Stimulated activated effector memory CD8-positive, alpha-beta T cell treated with anti-CD3 and anti-CD28 coated beads, Interleukin-12 subunit alpha, Interleukin-12 subunit beta, amount 100 ng/mL, for 72 hours (primary cell): Measurements from ENCODE around the gene FAM72C.
"Not testable (repeated sequence)": the region's sequence is repeated elsewhere in the genome, so short reads cannot be mapped to it uniquely, and the experiment has no call there.

Source experiments
- ATAC-seq: fragments of 150-1000 bp; cut with Tn5 transposase; 2 replicates; pipeline ENCODE4 v1.10.0; 2021
- DNase-seq, 2 donors: peaks; one replicate each; pipeline ENCODE4 v3.0.0; 2021 to 2022; ENCODE audit warnings: low spot score in 2 of 2
- H3K27ac Mint-ChIP-seq: one replicate; pipeline ENCODE4 v1.8.0; 2022; ENCODE audit warnings: mild to moderate bottlenecking, mixed read lengths
- H3K36me3 Mint-ChIP-seq: one replicate; pipeline ENCODE4 v1.8.0; 2022; ENCODE audit warnings: mild to moderate bottlenecking, mixed read lengths
- H3K4me1 Mint-ChIP-seq: one replicate; pipeline ENCODE4 v1.8.0; 2022; ENCODE audit warnings: mixed read lengths
- H3K4me3 Mint-ChIP-seq: one replicate; pipeline ENCODE4 v1.8.0; 2022; ENCODE audit warnings: mild to moderate bottlenecking, mixed read lengths
- H3K9me3 Mint-ChIP-seq: one replicate; pipeline ENCODE4 v1.8.0; 2022; ENCODE audit warnings: mixed read lengths

The FAM72C gene

DNA sequence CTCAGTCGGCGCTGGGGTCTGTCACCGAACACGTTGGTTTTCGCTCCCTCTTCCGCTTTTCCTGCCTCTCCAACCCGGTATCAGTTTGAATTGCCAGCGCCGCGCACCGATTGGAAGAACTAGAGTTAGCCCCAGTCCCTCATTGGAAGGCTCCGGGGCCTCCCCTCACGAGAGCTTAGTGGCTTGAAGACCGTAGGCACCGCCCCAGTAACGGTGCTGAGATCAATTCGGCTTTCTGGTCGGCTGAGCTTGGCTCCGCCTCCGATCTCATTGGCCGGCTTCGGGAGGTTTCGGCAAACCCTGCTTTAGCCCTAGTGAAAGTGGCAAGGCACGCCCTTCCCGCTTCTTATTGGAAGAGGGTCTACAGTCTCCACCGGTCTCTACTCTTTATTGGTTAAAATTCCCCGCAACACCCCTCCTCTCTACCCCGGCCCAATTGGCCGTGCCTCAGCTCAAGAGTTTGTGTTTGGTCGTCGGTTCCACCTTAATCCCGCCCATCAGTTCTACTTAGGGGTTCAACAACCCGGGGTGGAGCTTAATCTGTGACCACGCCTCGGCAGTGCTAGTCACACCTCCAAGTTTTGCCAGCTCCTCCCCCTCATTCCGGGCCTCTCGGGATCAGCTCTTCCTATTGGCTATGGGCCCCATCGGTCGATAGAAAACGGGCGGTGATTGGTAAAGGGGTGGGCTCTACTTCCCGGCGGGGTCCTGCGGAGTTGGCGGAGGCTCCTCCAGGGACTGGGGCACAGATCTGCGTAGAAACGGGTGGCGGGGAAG is at the start of gene FAM72C:
FAM72C (minus strand) TSS at position 63 of the 777 bp plus-strand sequence. CDS start 845 bp downstream, outside the sequence.
- peak; percentile 91 for ATAC-seq
- DNase-seq, H3K4me3 Mint-ChIP-seq, H3K36me3 Mint-ChIP-seq, H3K27ac Mint-ChIP-seq, H3K4me1 Mint-ChIP-seq, H3K9me3 Mint-ChIP-seq: not testable (repeated sequence)

DNA sequence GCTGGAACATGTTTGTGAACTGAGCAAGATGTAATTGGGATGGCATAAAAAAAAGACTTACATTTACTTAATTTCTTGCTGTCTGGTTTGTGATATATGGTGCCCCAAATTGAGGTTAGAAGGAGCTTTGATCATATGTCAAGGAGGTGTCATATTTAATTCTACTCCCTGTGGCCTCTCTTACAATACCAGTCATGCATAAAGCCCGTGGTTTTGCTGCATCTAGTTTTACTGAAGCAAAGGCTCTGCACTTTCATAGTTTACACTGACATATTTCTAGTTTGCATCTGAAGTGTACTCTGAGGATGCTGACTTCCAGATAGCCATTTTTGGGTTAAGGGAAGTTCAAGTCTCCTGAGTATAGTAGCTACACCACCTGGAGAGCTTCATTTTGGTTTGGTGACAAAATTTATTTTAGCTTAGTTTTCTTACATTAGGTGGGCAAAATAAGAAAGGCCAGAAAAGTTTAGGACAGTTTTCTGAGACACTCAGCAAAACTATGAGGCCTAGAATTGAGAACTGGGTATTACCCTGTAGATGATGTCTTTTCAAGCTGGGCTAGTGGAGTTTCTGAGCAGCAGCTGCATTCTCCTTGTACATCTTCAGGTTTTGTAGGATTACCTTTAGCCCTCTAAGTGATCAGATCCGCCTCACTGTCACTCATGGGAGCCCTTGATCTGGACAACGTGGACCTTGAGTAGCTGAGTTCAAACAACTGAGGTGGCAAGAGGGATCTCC is 48.4 kb upstream of the FAM72C start:
- peak; percentile 77 for ATAC-seq
- not testable (repeated sequence) for H3K27ac Mint-ChIP-seq, DNase-seq, H3K4me1 Mint-ChIP-seq, H3K4me3 Mint-ChIP-seq, H3K9me3 Mint-ChIP-seq, H3K36me3 Mint-ChIP-seq

DNA sequence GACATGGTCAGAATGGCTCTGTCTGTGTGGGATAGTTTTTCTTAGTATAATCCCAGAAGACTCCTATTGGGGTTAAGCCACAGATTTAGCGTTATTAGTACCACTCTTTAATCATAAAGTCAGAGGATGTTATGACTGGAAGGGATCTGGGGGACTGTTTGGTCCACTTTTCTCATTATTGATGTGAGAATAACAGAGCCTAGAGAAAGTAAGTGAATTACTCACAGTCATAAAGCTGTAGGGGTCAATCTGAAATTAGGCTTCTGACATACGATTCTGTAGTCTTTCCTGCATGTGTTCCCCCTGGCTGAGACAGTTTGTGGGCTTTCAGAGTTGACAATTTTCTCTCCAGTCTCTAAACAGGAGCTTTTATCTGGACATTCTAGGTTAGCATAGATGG is 47.3 kb upstream of the FAM72C start:
- not testable (repeated sequence) for H3K9me3 Mint-ChIP-seq, H3K4me3 Mint-ChIP-seq, H3K4me1 Mint-ChIP-seq, DNase-seq, H3K27ac Mint-ChIP-seq, H3K36me3 Mint-ChIP-seq
- ATAC-seq: peak; percentile 59

DNA sequence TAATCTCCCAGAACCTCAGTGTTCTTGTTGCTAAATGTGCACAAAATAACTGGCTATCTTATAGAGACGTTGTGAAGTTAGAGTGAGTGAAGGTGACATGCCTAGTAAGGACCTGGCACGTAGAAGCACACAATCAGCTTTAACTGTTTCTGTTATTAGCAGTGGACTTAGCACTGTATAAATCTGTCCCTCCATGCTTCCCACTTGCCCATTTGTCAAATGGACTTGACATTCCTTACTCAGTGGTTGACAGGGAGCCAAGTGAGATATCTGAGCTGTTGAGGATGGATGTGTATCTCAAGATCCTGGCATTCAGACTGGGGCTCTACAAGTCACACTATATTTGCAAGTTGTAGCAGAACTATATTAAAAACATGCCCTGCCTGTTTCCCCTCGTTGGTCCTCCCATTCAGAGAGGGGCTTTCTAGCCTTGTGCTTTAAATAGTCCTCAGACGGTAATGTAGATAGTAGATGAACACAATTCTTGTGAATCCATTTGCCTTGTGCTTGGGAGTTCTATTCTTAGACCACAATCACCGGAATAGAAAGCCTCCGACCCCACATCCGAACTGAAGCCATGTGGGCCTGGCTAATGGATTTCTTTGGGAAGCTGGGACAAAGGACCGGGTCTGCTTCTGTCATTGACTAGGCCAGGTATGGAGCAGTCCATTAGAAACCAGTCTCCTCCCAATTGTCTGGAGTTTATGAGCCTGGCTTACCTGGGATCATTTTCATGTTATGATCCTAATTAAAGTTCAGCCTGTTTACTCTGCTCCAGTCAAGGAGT is 43.6 kb upstream of the FAM72C start:
- H3K36me3 Mint-ChIP-seq, H3K9me3 Mint-ChIP-seq, H3K27ac Mint-ChIP-seq, ATAC-seq, H3K4me3 Mint-ChIP-seq, H3K4me1 Mint-ChIP-seq, DNase-seq: not testable (repeated sequence)

DNA sequence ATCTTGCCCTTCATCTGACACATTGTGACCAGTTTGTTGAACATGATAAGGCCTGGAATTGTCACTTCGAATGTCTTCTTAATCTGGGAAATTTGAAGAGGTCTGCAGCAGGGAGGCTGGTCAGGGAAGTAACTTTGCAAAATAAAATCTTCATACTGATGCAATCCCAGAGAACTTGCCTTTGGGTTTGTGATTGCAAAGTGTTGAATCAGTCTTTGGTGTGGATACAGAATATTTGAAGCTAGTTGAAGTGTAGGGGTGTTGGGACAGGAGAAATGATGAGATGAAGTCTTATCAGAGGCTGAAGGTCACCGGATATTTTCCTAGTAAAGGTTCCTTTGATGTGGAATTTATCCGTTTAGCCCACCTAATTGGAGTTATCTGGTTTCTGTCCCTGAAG is 42.7 kb upstream of the FAM72C start:
- H3K4me1 Mint-ChIP-seq, DNase-seq, H3K27ac Mint-ChIP-seq, ATAC-seq, H3K9me3 Mint-ChIP-seq, H3K4me3 Mint-ChIP-seq, H3K36me3 Mint-ChIP-seq: not testable (repeated sequence)

DNA sequence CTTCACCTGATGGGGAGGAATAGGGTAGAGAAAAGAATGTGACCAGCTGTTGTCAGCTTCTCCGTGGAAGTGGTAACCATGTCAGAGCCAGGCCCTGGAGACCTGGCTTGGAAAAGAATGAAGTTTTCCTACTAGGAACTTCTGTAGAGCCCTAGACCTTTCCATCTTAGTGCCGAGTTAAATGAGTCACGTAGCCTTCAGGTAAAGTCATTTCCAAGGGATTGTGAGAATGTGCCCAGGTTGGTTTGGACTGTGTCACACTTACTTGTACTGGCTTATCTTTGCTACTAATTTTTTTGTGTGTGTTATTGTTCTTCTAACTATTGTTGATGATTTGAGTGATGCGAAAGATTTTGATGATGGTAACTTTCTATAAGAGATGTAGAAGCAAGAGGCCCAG is 42.3 kb upstream of the FAM72C start:
- H3K36me3 Mint-ChIP-seq, H3K4me3 Mint-ChIP-seq, H3K4me1 Mint-ChIP-seq, ATAC-seq, DNase-seq, H3K9me3 Mint-ChIP-seq, H3K27ac Mint-ChIP-seq: not testable (repeated sequence)

DNA sequence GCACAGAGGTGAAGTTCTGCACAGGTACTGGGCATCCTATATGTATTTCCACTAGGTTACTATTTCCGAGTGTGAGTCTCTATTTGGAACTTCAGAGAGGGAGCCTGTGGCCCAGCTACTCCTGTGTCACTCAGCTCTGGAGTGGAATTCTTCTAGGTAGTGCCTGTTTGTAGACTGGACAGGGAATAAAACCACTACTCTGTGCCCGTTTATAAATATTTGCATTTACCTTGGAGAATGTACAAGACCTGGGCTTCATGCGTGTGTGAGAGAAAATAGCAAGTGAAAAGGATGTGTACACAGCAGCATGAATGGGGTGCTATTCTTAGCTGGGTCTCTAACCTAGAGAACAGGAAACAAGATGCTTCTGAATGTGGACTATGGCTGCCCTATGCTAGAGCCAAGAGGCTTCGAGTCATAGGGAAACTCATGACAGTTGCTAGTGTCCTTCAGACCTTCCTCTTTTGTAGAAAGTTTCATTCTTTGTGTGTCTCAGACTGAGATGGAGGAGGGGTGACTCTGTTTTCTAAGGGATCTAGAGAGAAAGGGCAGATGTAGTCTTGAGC is 40.5 kb upstream of the FAM72C start:
- H3K27ac Mint-ChIP-seq, H3K9me3 Mint-ChIP-seq, H3K4me3 Mint-ChIP-seq, H3K4me1 Mint-ChIP-seq, DNase-seq, H3K36me3 Mint-ChIP-seq: not testable (repeated sequence)
- ATAC-seq: peak; percentile 97

DNA sequence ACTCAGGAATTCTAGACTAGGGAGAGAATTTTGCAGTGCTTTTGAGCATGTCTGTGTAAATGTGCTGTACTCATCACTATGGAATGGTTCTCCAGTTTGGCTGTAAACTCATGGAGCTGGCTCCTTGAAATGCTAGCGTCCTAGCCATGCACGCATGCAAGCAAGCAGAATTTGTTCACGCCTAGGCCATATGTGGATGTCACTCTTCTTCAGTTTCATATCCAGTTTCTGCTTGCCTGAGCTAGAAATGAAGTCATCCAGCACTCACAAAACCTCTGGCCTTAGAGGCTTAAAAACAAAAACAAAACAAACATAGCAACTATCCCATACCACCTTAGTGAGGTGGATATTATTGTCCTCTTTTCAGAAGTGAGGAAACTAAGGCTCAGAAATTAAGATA is 37.6 kb upstream of the FAM72C start:
- H3K4me3 Mint-ChIP-seq, H3K4me1 Mint-ChIP-seq, DNase-seq, H3K27ac Mint-ChIP-seq, H3K36me3 Mint-ChIP-seq, H3K9me3 Mint-ChIP-seq: not testable (repeated sequence)
- ATAC-seq: peak; percentile 76

DNA sequence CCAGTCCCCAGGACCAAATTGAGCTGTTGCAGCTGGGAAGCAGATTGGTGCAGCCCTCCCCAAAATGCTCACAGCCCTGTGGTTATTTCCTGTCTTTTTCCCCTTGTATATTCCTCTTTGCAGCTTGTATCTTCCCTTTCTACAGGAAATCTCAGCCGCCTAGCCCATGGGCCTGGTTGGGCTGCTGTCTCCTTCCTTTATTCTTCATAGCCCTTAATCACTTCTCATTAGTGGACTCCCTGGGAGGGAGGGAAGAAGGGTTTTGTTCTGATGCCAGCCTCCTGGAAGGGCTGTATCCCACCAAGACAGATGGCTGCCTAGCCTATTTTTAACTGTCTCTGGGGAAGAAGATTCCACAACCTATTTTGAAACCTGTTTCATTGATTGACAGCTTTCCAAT is 32.5 kb upstream of the FAM72C start:
- not testable (repeated sequence) for DNase-seq, H3K36me3 Mint-ChIP-seq, H3K4me1 Mint-ChIP-seq, ATAC-seq, H3K9me3 Mint-ChIP-seq, H3K27ac Mint-ChIP-seq, H3K4me3 Mint-ChIP-seq

DNA sequence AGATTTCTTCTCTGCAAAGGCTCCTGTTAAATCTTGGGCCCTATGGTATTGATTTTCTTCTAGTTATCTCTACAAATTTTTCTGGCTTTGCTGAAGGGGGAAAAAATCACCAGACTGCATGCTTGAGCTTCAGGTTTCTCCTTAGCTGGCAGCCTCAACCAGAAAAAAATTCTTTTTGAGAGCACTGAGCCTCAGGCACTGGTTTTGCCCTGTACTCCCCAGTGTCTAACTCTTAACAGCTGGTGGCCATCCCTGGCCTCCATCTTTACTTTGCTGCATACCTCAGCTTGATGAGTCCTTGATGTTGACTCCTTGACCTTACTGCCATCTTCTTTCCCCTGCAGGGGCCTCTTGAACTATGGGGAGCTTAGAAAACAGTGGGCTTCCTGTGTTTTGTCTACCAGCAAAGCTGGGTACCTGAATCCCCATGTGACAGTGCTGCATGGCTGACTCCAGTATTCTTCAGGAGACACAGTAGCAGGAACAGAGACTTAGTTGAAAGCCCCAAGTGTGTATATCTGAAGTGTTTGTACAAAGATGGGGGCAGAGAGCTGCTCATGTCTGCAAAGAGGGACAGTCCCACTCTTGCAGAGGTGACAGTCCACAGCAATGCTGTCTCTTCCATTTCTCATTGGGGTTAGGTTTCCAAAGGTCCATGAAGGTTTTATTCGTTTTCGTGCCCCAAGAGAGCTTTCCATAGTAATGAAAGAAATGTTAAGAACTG is 31.7 kb upstream of the FAM72C start:
- H3K9me3 Mint-ChIP-seq, H3K4me1 Mint-ChIP-seq, H3K36me3 Mint-ChIP-seq, DNase-seq, ATAC-seq, H3K4me3 Mint-ChIP-seq, H3K27ac Mint-ChIP-seq: not testable (repeated sequence)

DNA sequence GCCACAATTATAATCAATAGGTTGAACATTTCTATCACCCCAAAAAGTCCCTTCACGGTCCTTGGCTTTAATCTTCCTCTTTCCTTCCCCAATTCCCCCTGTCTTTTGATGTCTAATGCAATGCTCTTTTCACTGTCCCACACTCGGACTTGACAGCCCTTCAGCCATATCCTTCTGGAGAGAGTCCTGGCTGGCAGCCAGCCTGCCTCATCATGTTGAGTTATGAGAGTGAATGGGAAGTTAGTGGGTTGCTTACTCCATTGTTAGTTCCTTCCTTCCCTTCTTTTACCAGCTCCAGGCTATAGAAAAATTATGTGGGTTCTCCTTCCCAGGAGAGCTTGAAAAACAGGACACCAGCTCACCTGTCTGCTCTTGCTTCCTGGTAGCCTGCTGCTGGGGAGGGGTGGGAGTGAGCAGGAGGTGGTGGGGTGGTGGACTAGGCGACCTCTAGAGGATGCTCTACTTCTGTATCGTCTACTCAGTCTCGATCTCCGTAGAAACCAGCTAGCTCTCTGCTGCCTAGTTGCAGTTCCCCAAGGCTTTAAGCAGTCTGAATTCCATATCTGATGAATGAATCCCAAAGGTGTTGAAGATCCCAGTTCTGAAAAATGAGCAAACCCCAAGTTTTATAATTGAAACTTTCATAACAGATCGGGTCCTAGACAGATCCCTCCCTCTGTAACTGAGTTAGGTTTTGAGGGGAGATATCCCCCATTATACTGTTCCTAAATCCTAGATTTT is 30.5 kb upstream of the FAM72C start:
- not testable (repeated sequence) for ATAC-seq, DNase-seq, H3K27ac Mint-ChIP-seq, H3K4me3 Mint-ChIP-seq, H3K9me3 Mint-ChIP-seq, H3K4me1 Mint-ChIP-seq, H3K36me3 Mint-ChIP-seq

DNA sequence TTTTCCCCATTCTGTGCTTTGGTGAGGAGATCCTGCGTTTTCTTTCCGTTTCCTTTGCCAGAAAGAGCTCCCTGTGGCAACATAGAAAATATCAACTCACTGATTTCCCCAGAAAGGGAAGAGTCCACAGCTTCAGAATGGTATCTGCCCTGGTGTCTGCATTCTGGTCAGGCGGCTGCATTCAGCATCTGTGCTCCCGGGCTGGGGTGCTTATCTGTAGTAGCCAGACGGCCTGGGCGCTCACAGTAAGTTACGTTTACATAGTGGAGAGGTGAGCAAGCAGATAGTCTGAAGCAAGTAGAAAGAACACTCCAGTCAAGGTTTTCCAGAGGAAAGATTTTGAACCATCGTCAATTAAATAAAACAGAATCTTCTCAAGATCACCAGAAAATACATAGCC is 29.3 kb upstream of the FAM72C start:
- not testable (repeated sequence) for H3K36me3 Mint-ChIP-seq, H3K4me1 Mint-ChIP-seq, H3K27ac Mint-ChIP-seq, H3K9me3 Mint-ChIP-seq, H3K4me3 Mint-ChIP-seq, ATAC-seq, DNase-seq

DNA sequence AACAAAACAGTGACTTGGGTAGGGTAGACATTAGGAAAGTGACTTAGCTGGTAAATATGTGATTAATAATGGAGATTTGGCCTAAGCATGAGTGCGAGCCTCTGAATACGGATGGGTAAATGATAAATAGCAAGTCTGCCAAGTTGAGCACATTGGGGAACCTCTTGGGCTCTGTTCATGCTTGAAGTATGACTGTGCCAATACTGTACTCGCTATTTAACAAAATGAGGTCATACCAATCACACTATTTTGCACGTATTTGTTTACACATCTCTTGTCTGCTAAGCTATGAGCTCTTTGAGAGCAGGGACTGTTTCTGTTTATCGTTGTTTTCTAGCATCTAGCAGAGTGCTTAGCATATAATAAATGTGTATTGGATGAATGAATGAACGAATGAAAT is 24.2 kb upstream of the FAM72C start:
- H3K27ac Mint-ChIP-seq, DNase-seq, H3K36me3 Mint-ChIP-seq, H3K4me1 Mint-ChIP-seq, H3K9me3 Mint-ChIP-seq, ATAC-seq, H3K4me3 Mint-ChIP-seq: not testable (repeated sequence)

DNA sequence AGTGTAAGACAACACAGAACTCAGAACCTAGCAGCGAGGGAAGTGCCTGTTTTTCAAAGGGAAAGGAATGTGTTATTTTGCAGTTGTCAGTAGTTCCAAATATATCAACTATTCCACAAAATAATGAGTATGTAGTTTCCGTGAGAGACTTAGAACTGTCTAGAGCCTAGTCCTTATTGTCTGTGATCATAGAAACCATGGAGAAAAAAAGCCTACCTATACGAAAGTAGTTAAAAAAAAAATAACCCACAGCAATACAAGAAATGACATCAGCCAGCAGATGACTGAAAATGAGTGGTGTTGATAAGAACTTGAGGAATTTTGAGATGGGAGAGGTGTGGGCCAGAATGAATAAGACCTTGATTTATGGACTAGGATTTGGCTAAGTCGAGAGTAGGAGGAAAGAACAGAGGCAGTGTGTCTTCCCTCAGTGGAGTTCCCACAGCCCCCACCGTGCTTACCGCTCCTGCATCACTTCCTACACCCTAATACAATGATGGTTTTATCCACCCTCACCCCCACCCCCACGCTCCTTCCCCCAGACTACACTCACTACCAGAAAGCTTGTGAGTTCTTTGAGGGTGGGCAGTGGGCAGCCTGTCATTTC is 21.6 kb upstream of the FAM72C start:
- H3K9me3 Mint-ChIP-seq, H3K27ac Mint-ChIP-seq, H3K4me1 Mint-ChIP-seq, H3K36me3 Mint-ChIP-seq, DNase-seq, H3K4me3 Mint-ChIP-seq: not testable (repeated sequence)
- ATAC-seq: peak; percentile 47
